HG02943 (cell line): ENCODE data around the gene LLGL2.

ENCODE experiments used
- ATAC-seq: cut with Tn5 transposase; IDR thresholded peaks from one replicate; pipeline ENCODE4 v1.9.1; 2021; ENCODE audit warnings: mild to moderate bottlenecking, low read depth, moderate library complexity; ENCODE audit not compliant: unreplicated experiment

The LLGL2 gene

GRCh38 chr17:75549246-75550138, 24.0 kb downstream of the LLGL2 start:
- ATAC-seq = no peak

DNA sequence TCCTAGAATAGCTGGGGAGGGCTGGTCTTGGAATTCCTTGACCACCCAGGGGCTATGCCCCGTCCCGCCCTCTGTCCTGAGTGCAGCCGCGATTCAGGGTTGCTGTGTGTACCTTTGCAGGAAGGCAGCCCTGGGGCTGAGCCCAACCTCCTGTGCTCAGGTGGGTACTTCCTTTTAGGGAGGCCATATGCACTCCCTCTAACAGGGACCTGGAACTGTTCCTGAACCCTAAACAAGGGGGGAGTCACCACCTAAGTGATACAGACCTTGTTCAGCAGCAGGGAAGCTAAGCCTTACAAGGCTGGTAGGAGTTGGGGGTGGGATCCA, 24.6 kb downstream of the LLGL2 start:
- no peak for ATAC-seq

GRCh38 chr17:75551266-75551665, 25.8 kb downstream of the LLGL2 start:
- ATAC-seq = no peak

DNA sequence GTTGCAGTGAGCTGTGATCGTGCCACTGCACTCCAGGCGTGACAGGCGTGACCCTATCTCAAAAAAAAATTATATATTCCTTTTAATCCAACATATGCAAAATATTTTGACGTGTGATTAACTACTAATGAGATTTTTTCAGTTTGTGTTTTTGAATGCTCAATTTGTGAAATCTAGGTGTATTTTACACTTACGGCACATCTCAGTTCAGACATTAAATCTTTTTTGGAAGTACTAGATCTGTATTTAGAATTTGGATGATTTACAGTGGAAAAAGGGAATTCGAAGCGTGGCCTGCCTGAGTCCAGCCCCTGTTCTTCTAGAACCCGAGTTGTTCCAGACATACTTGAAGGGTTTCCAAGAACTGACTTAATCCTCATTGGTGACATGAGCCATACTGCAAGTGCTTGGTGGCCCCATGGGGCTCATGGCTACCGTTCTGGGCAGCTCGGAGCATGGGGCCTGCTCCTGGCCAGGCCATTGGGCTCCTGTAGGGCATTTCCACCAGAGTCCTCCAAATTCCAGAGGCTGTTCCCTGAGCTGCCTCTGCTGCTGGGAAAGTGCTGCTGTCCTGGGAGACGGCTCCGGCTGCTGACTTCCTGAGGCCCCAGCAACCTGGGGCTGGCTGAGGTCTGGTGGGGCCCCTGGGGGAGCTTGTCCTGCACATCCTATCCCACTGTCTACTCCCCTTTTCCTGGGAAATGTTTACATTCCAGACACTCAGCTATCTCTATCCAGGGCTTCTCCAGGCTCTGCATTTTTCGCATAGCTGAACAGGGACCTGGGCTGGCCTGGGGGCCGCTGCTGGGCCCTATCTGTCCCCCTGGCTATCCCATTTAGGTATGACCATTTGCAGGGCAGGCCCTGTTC, 27.2 kb downstream of the LLGL2 start:
- ATAC-seq = no peak

DNA sequence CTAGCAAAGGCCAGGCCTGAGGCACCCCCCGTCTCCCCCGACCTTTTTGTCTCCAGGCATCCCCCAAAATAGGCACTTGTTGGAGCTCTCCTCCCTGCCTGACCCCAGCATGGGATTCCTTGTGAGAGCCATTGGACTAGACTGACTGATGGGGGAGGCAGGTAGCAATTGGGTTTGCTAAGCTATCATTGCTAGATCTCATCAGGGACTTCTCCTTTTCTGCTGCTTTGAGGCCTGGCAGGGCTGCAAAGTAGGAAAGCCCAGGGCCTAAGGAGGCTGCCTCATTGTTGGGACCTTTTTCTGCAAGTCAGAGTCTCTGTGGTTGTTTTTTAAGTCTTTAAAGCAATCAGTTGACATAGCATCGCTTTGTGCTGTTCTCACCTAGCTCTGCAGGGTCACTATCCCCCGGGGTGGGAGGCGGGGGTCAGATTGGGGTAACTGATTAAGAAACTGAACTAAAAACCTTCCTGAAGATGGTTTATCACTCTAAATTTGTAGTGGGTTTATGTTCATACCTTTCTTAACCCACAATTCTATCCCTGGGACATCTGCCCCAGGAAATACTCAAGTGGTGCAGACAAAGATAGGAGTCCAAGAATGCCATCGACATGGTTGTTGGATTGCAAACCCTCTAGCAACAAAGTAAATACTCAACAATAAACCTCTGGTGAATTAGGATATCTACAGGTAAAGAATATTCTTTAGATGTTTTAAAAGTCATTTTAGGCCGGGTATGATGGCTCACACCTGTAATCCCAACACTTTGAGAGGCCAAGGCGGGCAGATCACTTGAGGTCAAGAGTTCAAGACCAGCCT, 28.0 kb downstream of the LLGL2 start:
- ATAC-seq = no peak

- ATAC-seq = no peak
Observed at GRCh38 chr17:75555679-75556153, 30.2 kb downstream of the LLGL2 start.

DNA sequence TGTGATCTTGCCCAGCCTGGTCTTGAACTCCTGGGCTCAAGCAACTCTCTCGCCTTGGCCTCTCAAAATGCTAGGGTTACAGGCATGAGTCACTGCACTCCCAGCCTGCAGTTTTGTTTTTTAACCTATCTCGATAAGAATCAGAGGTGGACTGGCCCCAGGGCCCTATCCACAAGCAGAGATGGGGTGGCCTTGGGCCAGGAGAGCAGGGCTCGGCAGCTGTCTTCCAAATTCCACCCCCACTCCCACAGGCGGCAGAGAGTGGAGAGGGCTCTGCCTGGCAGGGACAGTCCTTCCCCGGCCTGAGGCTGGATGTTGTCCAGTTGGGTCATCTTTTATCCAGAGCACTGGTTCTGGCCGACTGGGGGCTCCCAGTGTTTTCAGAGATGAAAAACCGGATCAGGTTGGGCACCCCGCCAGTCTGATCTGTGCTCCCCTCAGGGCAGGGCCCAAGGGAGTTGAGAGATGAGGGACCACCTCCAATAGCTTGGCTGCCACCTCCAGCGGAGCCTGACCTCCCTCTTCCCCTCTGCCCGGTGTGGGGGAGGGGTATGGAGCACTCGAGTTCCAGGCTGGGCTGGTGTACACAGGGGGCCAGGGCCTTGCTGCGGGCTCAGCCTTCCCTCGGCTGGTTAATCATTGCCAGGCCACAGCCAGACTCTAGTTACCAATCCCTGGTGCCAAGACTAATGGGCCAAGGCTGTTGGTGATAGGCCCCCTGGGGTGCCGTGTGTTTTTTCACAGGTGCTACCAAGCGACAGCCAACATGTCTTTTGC, 31.8 kb downstream of the LLGL2 start:
- ATAC-seq = no peak

DNA sequence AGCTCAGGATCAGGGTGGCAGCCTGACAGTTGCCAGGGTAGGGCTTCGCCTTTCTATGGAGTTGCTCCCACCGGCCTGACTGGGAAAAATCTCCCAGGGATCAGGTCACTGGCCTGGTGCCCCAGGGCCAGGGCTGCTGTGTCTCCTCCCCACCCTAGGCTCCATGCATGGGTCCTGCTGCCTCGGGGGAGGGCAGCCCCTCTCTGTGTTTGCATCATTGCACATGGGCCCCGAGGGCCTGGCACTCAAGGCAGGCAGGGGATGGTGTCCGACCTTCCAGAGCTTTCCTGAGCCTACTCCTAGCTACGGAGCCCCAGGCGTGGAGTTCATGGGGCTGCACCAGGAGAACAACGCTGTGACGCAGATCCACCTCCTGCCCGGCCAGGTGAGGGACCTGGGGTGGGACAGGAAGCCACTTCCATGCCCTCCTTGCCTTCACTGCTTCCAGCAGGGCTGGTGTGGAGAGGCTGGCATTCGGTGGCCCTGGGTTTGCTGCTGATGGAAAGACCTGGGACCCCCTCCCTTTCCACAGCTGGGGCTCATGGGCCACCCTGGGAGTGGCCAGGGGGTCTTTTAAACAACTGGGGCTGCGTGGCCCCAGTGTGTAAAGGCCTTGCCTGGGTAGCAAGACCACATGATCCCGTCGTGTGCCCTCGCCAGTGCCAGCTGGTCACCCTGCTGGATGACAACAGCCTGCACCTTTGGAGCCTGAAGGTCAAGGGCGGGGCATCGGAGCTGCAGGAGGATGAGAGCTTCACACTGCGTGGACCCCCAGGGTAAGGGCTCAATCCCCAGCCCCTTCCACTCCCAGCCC, 32.6 kb downstream of the LLGL2 start:
- no peak for ATAC-seq

DNA sequence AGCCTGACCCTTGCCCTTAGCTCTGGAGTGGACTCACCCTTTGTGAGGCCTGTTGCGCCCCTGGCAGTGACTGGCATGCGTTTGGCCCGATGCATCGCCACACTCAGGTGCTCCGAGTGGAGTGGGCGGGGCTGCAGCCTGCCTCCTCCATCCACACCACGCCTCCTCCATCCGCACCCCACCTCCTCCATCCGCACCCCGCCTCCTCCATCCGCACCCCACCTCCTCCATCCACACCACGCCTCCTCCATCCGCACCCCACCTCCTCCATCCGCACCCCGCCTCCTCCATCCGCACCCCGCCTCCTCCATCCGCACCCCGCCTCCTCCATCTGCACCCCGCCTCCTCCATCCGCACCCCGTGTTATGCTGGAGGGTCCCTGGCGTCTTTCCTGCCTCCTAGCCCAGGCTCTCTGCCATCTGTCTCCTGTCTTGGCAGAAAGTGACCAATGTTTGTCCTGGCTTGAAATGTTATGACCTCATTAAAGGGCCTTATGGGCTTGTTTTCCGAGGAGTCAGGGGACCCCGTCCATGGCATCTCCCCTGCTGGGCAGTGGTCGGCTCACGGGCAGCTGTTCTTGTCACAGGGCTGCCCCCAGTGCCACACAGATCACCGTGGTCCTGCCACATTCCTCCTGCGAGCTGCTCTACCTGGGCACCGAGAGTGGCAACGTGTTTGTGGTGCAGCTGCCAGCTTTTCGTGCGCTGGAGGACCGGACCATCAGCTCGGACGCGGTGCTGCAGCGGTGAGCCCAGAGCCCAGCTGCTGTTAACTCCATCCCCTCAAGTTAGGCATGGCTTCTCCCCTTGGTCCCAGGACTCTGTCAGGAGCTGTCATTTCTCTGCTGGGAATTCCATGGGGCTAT, 33.4 kb downstream of the LLGL2 start:
- no peak for ATAC-seq

- no peak for ATAC-seq
Observed at GRCh38 chr17:75559958-75560533, 34.5 kb downstream of the LLGL2 start.

- no peak for ATAC-seq
Observed at GRCh38 chr17:75561927-75562603, 36.6 kb downstream of the LLGL2 start.

DNA sequence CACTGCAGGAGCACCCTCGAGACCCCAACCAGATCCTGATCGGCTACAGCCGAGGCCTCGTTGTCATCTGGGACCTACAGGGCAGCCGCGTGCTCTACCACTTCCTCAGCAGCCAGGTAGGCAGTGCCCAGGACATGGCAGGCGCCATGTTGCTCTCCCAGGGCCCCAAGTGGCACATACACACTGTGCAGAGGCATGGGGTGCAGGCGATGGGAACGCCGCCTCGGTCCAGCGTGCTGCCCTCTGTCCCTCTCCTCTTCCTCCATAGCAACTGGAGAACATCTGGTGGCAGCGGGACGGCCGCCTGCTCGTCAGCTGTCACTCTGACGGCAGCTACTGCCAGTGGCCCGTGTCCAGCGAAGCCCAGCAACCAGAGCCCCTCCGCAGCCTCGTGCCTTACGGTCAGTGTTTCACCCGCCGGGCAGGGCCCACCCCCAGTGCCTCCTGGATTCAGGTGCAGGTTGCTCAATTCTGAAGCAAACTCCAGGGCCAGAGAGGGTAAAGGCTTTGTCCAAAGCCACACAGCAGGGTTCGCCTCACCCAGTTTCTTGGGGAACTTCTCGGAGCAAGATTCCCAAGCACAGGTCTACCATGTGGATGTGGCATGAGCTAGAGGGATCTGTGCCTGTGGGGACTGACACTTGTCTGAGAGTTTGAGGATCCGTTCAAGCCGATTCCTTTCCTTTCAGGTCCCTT, 37.7 kb downstream of the LLGL2 start:
- no peak for ATAC-seq

DNA sequence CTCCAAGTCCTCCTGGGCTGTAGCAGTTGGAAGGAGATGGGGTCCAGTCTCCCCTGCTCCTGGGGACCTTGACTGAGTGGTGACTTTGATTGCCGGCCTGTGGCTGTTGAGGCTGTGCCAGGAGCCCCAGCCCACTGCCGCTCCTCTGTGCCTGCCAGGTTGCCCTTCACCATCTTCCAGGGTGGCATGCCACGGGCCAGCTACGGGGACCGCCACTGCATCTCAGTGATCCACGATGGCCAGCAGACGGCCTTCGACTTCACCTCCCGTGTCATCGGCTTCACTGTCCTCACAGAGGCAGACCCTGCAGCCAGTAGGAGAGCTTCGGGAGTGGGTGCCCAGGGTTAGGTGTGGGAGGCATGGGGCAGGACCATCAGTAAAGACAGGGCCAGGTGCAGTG, 38.7 kb downstream of the LLGL2 start:
- ATAC-seq = no peak

GRCh38 chr17:75565066-75565465, 39.6 kb downstream of the LLGL2 start:
- ATAC-seq = no peak

DNA sequence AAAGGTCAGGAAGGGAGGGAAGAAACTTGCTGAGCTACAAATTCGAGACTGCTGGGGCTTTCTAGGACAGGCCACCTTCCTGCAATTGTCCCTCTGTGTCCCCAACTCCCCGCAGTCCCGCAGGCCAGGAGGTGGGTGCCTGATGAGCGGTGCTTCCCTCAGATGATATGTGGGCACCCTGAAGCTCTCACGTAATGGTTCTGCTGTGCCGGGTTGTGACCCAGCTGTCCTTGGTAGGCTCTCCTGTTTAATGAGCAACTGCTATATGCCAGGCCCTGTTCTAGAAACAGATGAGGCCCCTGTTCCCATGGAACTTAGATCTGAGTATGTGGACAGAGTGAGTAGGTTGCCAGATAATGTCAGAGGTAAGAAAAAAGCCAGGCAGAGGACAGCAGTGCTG, 40.1 kb downstream of the LLGL2 start:
- no peak for ATAC-seq

DNA sequence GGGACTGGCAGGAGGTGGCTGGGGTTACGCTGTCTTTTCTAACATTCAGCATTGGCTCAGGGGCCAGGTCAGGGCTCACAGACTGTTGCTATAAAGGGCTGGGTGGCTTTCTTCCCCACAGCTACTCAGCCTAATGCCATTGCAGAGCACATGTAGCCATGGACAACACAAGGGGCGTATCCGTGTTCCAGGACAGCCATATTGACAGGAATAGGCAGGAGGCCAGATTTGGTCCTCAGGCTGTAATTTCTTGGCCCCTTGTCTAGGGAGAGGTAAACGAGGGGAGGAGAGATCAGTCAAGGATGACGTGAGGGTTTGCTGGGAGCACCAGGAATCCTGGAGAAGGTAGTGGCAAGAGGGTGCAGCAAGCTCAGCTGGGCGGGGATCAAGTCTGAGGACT, 40.9 kb downstream of the LLGL2 start:
- no peak for ATAC-seq

DNA sequence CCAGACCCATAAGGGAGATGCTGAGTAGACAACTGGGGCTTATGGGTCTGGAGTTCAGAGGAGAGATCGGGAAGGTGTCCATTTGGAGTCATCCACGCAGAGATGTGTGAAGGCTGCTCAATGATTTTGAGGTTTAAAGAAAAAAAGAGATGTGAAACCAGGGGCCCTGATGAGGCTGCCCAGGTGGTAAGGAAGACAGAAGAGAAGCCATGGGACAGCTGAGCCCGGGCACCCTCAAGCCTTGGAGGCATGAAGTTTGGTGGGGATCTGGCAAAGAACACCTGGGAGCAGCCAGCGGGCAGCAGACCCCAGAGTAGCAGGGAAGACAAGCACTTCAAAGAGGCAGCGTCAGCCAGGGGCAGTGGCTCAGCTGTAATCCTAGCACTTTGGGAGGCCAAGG, 41.3 kb downstream of the LLGL2 start:
- ATAC-seq = no peak
